ENCODE data around the gene CELF6. TPM values are rescaled to one million over a fixed set of nuclear protein-coding genes. Genes with fewer than 3 reads are reported as not detected.

CELF6 gene
- polyA plus RNA-seq, 3 donors, result 2.9 TPM; not detected in 2

DNA sequence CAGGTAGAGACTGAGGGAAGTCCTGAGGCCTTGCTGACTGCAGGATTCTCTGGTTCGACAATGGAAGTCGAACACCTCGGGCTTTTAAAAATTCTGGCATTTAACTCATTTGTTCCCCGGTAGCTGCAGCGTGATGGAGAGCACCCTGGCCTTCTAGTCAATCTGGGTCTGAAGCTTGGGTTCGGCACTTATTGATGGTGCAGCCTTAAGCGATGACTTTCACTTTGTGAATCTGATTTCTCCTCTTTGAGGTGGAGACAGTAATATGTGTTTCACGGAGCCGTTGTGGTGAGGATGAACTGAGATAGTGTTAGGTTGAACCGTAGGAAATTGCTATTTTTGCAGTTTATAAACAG is 47.0 kb downstream of the CELF6 start:
- peaks cover 14 to 31% of the 10 kb centered on the region in 2 donors for H3K36me3 Mint-ChIP-seq
- peak overlapping the region; percentile 29 to 70 (median 32) for H3K4me3 ChIP-seq (replicated peaks in 1 of 3; ENCODE audit: low read depth in 2 of 3, low read length in 3 of 3)
- WGBS (ENCODE audit: insufficient coverage), result 44% methylated on average over 5 of the region's 10 CpGs
- no peak for DNase-seq
- H3K79me2 ChIP-seq (ENCODE audit: insufficient read depth, low read length), result peaks cover 20% of the 10 kb centered on the region
- no peaks in the 10 kb centered on the region for H3K9me3 ChIP-seq (replicated peaks in 1 of 2; ENCODE audit: control insufficient read depth in 1 of 2, insufficient read depth in 1 of 2, low read length in 2 of 2)
- no peaks in the 10 kb centered on the region for H4K20me1 ChIP-seq (ENCODE audit: insufficient read depth, low read length)
- intact Hi-C loops (cut with micrococcal nuclease), result loop anchor here (1.0 to 5.0 kb wide), 4 partner anchors 41 to 154 kb away; partner anchors contain the start of genes GRAMD2A (in 2 of the 2), PKM (in 2 of the 2), MYO9A (in 1 of the 2) and SENP8 (in 1 of the 2)
- no peaks in the 10 kb centered on the region for H3K27me3 ChIP-seq (ENCODE audit: control insufficient read depth in 2 of 2, insufficient read depth in 2 of 2, low read length in 2 of 2)
- TF ChIP-seq, protein P1, sequence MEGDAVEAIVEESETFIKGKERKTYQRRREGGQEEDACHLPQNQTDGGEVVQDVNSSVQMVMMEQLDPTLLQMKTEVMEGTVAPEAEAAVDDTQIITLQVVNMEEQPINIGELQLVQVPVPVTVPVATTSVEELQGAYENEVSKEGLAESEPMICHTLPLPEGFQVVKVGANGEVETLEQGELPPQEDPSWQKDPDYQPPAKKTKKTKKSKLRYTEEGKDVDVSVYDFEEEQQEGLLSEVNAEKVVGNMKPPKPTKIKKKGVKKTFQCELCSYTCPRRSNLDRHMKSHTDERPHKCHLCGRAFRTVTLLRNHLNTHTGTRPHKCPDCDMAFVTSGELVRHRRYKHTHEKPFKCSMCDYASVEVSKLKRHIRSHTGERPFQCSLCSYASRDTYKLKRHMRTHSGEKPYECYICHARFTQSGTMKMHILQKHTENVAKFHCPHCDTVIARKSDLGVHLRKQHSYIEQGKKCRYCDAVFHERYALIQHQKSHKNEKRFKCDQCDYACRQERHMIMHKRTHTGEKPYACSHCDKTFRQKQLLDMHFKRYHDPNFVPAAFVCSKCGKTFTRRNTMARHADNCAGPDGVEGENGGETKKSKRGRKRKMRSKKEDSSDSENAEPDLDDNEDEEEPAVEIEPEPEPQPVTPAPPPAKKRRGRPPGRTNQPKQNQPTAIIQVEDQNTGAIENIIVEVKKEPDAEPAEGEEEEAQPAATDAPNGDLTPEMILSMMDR (IDR thresholded peaks at IDR 0.05), result peak; percentile 48
- H3K4me3 Mint-ChIP-seq, result peak overlapping the region; percentile 74 to 85
- H3K9ac ChIP-seq (ENCODE audit: insufficient read depth, low read length, poor library complexity, severe bottlenecking), result no peak overlapping the region
- peak overlapping the region; percentile 14 to 55 for H3K27ac ChIP-seq (ENCODE audit: low read depth in 1 of 2, low read length in 2 of 2)
- H2AFZ ChIP-seq (ENCODE audit: insufficient read depth, low read depth, low read length, poor library complexity, severe bottlenecking), result peak overlapping the region; percentile 62
- H3K9me3 Mint-ChIP-seq, result peaks cover 0 to 2% (median 0%) of the 10 kb centered on the region in 7 donors
- peaks cover 27% of the 10 kb centered on the region for H3K4me1 Mint-ChIP-seq
- peaks cover 5 to 10% of the 10 kb centered on the region in 2 donors for H3K36me3 ChIP-seq (replicated peaks in 1 of 2; ENCODE audit: control insufficient read depth in 1 of 2, insufficient read depth in 2 of 2, low read length in 2 of 2)
- H3K4me2 ChIP-seq (replicated peaks; ENCODE audit: extremely low read depth, low read length, poor library complexity, severe bottlenecking), result peak overlapping the region; percentile 73
- H3K4me1 ChIP-seq (ENCODE audit: control insufficient read depth in 1 of 2, insufficient read depth in 2 of 2, low read length in 2 of 2), result peaks cover 15 to 20% of the 10 kb centered on the region in 2 donors
- peaks cover 2 to 7% (median 5%) of the 10 kb centered on the region in 3 donors for H3K27me3 Mint-ChIP-seq (ENCODE audit: low read depth in 3 of 3)
- peak overlapping the region; percentile 62 to 89 (median 79) for H3K27ac Mint-ChIP-seq

GRCh38 chr15:72272213-72272996 is 47.6 kb downstream of the CELF6 start, which contains the start of gene PARP6:
TSS of gene PARP6 (minus strand) at chr15:72272554. CDS start at chr15:72267477, 5,077 bp downstream.
- peak within 1 kb of the TSS; percentile 46 to 90 for H3K27ac ChIP-seq (ENCODE audit: low read depth in 1 of 2, low read length in 2 of 2)
- TF ChIP-seq, protein P1 (IDR thresholded peaks at IDR 0.05), result peak; percentile 78
- peak; percentile 98 to 100 (median 99) for DNase-seq
- no peaks in the 10 kb centered on the region for H3K27me3 ChIP-seq (ENCODE audit: control insufficient read depth in 2 of 2, insufficient read depth in 2 of 2, low read length in 2 of 2)
- H3K79me2 ChIP-seq (ENCODE audit: insufficient read depth, low read length), result peaks cover 20% of the 10 kb centered on the region
- intact Hi-C loops (cut with micrococcal nuclease), result loop anchor here (1.0 to 5.0 kb wide), 4 partner anchors 40 to 154 kb away; partner anchors contain the start of genes GRAMD2A (in 2 of the 2), PKM (in 2 of the 2), MYO9A (in 1 of the 2) and SENP8 (in 1 of the 2)
- H3K36me3 Mint-ChIP-seq, result peaks cover 16 to 34% of the 10 kb centered on the region in 2 donors
- under 1% methylated on average over 82 of the region's 82 CpGs for WGBS (ENCODE audit: insufficient coverage)
- peak within 1 kb of the TSS; percentile 85 to 92 for H3K4me3 Mint-ChIP-seq
- H3K36me3 ChIP-seq (replicated peaks in 1 of 2; ENCODE audit: control insufficient read depth in 1 of 2, insufficient read depth in 2 of 2, low read length in 2 of 2), result peaks cover 9 to 16% of the 10 kb centered on the region in 2 donors
- peak within 1 kb of the TSS; percentile 94 for H3K4me2 ChIP-seq (replicated peaks; ENCODE audit: extremely low read depth, low read length, poor library complexity, severe bottlenecking)
- H2AFZ ChIP-seq (ENCODE audit: insufficient read depth, low read depth, low read length, poor library complexity, severe bottlenecking), result peak within 1 kb of the TSS; percentile 82
- H3K9ac ChIP-seq (ENCODE audit: insufficient read depth, low read length, poor library complexity, severe bottlenecking), result peak within 1 kb of the TSS; percentile 83
- peaks cover 15 to 20% of the 10 kb centered on the region in 2 donors for H3K4me1 ChIP-seq (ENCODE audit: control insufficient read depth in 1 of 2, insufficient read depth in 2 of 2, low read length in 2 of 2)
- peaks cover 0 to 2% (median 0%) of the 10 kb centered on the region in 7 donors for H3K9me3 Mint-ChIP-seq
- H3K27ac Mint-ChIP-seq, result peak within 1 kb of the TSS; percentile 83 to 93 (median 88)
- H3K27me3 Mint-ChIP-seq (ENCODE audit: low read depth in 3 of 3), result peaks cover 2 to 7% (median 5%) of the 10 kb centered on the region in 3 donors
- peak within 1 kb of the TSS; percentile 59 to 81 (median 63) for H3K4me3 ChIP-seq (replicated peaks in 1 of 3; ENCODE audit: low read depth in 2 of 3, low read length in 3 of 3)
- no peaks in the 10 kb centered on the region for H3K9me3 ChIP-seq (replicated peaks in 1 of 2; ENCODE audit: control insufficient read depth in 1 of 2, insufficient read depth in 1 of 2, low read length in 2 of 2)
- H3K4me1 Mint-ChIP-seq, result peaks cover 27% of the 10 kb centered on the region
- no peaks in the 10 kb centered on the region for H4K20me1 ChIP-seq (ENCODE audit: insufficient read depth, low read length)
